Ectodermal cell (in vitro differentiated cells): Measurements from ENCODE around the gene POGZ.
"Not testable (repeated sequence)": the region's sequence is repeated elsewhere in the genome, so short reads cannot be mapped to it uniquely, and the experiment has no call there.

ENCODE experiments used
- H3K27ac ChIP-seq: 2 replicates; pipeline ENCODE4 v1.7.0; 2013; ENCODE audit warnings: mild to moderate bottlenecking, low read depth, low read length; ENCODE audit not compliant: insufficient read depth, poor library complexity, severe bottlenecking
- H3K27me3 ChIP-seq: 2 replicates; pipeline ENCODE4 v1.7.0; 2013; ENCODE audit warnings: mild to moderate bottlenecking, low read length; ENCODE audit not compliant: insufficient read depth, control insufficient read depth, poor library complexity, severe bottlenecking
- H3K36me3 ChIP-seq: one replicate; pipeline ENCODE4 v1.7.0; 2013; ENCODE audit warnings: low read length; ENCODE audit not compliant: control insufficient read depth, insufficient read depth
- H3K4me1 ChIP-seq: one replicate; pipeline ENCODE4 v1.7.0; 2013; ENCODE audit warnings: low read length; ENCODE audit not compliant: control insufficient read depth, insufficient read depth
- H3K4me3 ChIP-seq: 2 replicates; pipeline ENCODE4 v1.7.0; 2013; ENCODE audit warnings: low read depth, low read length, control low read depth; ENCODE audit not compliant: insufficient read depth
- H3K9me3 ChIP-seq: 2 replicates; pipeline ENCODE4 v1.7.0; 2013; ENCODE audit warnings: mild to moderate bottlenecking, low read length, moderate library complexity; ENCODE audit not compliant: control insufficient read depth
- WGBS, 2 experiments: methylation state at CpG; one replicate each; pipeline ENCODE4 v1.1.7; 2013; ENCODE audit warnings: missing lambda C conversion rate in 2 of 2; 5-methylcytosine and 5-hydroxymethylcytosine counted together

The POGZ gene

GRCh38 chr1:151455231-151455630, 4.1 kb downstream of the POGZ start:
- 100% methylated on average over 1 of the region's 2 CpGs for WGBS, 2 experiments
- no peak overlapping the region for H3K27ac ChIP-seq

GRCh38 chr1:151447696-151448095, 11.6 kb downstream of the POGZ start:
- Histone ChIP-seq H3K9me3 (no peaks in the 10 kb centered on the region), H3K4me3 (no peak overlapping the region), H3K36me3 (no peaks in the 10 kb centered on the region), H3K27ac (no peak overlapping the region), H3K4me1 (no peaks in the 10 kb centered on the region), H3K27me3 (no peaks in the 10 kb centered on the region)
- WGBS, 2 experiments, result 93 to 98% methylated on average over 2 of the region's 2 CpGs

More at GRCh38 chr1:151455231-151455630, 4.1 kb downstream of the POGZ start:
- Histone ChIP-seq H3K27me3 (no peaks in the 10 kb centered on the region), H3K36me3 (no peaks in the 10 kb centered on the region), H3K4me3 (no peak overlapping the region), H3K4me1 (no peaks in the 10 kb centered on the region), H3K9me3 (no peaks in the 10 kb centered on the region)

GRCh38 chr1:151444783-151445177, 14.5 kb downstream of the POGZ start:
- H3K27ac ChIP-seq, result no peak overlapping the region
- 91 to 93% methylated on average over 4 of the region's 4 CpGs for WGBS, 2 experiments

GRCh38 chr1:151443846-151444782, 15.2 kb downstream of the POGZ start:
- Histone ChIP-seq H3K9me3 (no peaks in the 10 kb centered on the region), H3K4me3 (no peak overlapping the region), H3K27ac (peak overlapping the region; percentile 23), H3K27me3 (no peaks in the 10 kb centered on the region), H3K36me3 (peaks cover 14% of the 10 kb centered on the region), H3K4me1 (no peaks in the 10 kb centered on the region)
- WGBS, 2 experiments, result 63 to 64% methylated on average over 3 to 4 of the region's 4 CpGs

More at GRCh38 chr1:151444783-151445177, 14.5 kb downstream of the POGZ start:
- no peak overlapping the region for H3K4me3 ChIP-seq
- no peaks in the 10 kb centered on the region for H3K27me3 ChIP-seq
- no peaks in the 10 kb centered on the region for H3K9me3 ChIP-seq
- H3K4me1 ChIP-seq, result no peaks in the 10 kb centered on the region
- H3K36me3 ChIP-seq, result peaks cover 10% of the 10 kb centered on the region

GRCh38 chr1:151437396-151437795, 21.9 kb downstream of the POGZ start:
- H3K27me3 ChIP-seq, H3K4me3 ChIP-seq, H3K27ac ChIP-seq, H3K9me3 ChIP-seq, H3K4me1 ChIP-seq: not testable (repeated sequence)
- H3K36me3 ChIP-seq, result peaks cover 14% of the 10 kb centered on the region
- 93 to 94% methylated on average over 8 of the region's 8 CpGs for WGBS, 2 experiments

GRCh38 chr1:151436985-151437384, 22.3 kb downstream of the POGZ start:
- no peaks in the 10 kb centered on the region for H3K4me1 ChIP-seq
- H3K36me3 ChIP-seq, result peaks cover 14% of the 10 kb centered on the region
- H3K27ac ChIP-seq, result no peak overlapping the region
- no peak overlapping the region for H3K4me3 ChIP-seq
- 96% methylated on average over 5 of the region's 6 CpGs for WGBS, 2 experiments
- H3K9me3 ChIP-seq, result no peaks in the 10 kb centered on the region
- H3K27me3 ChIP-seq, result no peaks in the 10 kb centered on the region

- H3K27me3 ChIP-seq, result no peaks in the 10 kb centered on the region
- 90 to 98% methylated on average over 3 of the region's 3 CpGs for WGBS, 2 experiments
- no peak overlapping the region for H3K27ac ChIP-seq
- H3K9me3 ChIP-seq, result no peaks in the 10 kb centered on the region
- no peak overlapping the region for H3K4me3 ChIP-seq
- peaks cover 9% of the 10 kb centered on the region for H3K36me3 ChIP-seq
- H3K4me1 ChIP-seq, result no peaks in the 10 kb centered on the region
These were observed 24.1 kb downstream of the POGZ start for GRCh38 chr1:151435174-151435573.

- H3K27ac ChIP-seq, H3K36me3 ChIP-seq, H3K4me1 ChIP-seq, H3K4me3 ChIP-seq, H3K27me3 ChIP-seq, H3K9me3 ChIP-seq: not testable (repeated sequence)
- WGBS, 2 experiments, result 92 to 94% methylated on average over 5 of the region's 5 CpGs
These were observed 25.5 kb downstream of the POGZ start for GRCh38 chr1:151433827-151434226.

- Histone ChIP-seq H3K4me3 (no peak overlapping the region), H3K36me3 (peaks cover 50% of the 10 kb centered on the region), H3K9me3 (no peaks in the 10 kb centered on the region), H3K4me1 (no peaks in the 10 kb centered on the region), H3K27me3 (no peaks in the 10 kb centered on the region), H3K27ac (no peak overlapping the region)
- WGBS, 2 experiments, result 97 to 98% methylated on average over 7 of the region's 7 CpGs
These were observed 31.2 kb downstream of the POGZ start for GRCh38 chr1:151428068-151428467.

GRCh38 chr1:151425103-151425502, 34.2 kb downstream of the POGZ start:
- Histone ChIP-seq H3K9me3 (no peaks in the 10 kb centered on the region), H3K4me1 (no peaks in the 10 kb centered on the region), H3K27me3 (no peaks in the 10 kb centered on the region), H3K36me3 (peaks cover 64% of the 10 kb centered on the region), H3K4me3 (no peak overlapping the region), H3K27ac (no peak overlapping the region)
- 98 to 99% methylated on average over 2 of the region's 2 CpGs for WGBS, 2 experiments
